T-helper 1 cell treated with Interleukin-12 subunit alpha and Interleukin-12 subunit beta and Interleukin-4 antibody, amounts not matched to agents 30 ng/mL and 1 ng/mL, for 36 hours (primary cell): ENCODE results near the gene GLOD5. TPM values are rescaled to one million over a fixed set of nuclear protein-coding genes. Genes with fewer than 3 reads are reported as not detected.

ENCODE experiments used
- intact Hi-C: fragments of 100-400 bp; cut with micrococcal nuclease; formaldehyde crosslinking; loops from one replicate; pipeline ENCODE4 v1.15.1; 2024
- total RNA-seq: library from RNA; stranded (reverse); gene quantifications from 2 replicates; pipeline ENCODE4 v1.2.3, GENCODE V29; 2022

The GLOD5 gene
- not detected in 2 replicates for total RNA-seq

DNA sequence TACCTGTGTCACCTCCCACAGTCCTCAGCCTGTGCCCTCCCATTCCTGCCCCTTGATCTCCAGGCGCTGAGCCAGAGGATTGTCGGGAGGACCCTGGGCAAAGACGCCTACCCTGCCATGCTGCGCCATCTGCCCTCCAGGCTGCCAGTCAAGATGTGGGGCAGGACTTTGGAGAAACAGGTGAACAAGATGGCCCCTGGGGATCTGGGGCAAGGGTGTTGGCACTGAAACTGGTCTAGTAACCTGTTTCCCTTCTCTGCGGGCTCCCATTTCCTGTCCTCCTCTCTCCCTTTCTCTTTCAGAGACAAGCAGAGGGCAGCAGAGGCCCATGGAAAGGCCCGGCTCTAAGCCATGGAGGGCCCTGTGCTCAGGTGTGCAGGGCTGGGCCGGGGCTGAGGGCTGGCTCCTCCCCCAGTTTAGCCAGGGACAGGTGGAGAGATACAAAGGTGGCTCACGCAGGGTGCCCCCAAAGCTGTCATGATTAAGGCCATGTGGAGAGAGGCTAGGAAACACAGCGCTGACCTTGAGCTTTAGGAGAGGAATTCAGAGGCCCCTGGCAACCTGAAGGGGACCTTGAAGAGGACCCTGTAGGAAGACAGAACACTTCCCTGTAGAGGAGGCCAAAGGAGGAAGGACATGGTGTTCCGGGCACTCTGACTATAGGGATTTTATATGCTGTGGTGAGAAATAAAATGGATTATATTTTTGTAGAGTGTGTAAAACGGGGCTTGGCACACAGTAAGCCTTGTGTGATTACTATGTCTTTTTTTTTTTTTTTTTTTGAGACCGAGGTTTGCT is at the start of gene GLOD5:
GLOD5 (plus strand) TSS at position 74 of the 798 bp plus-strand sequence; CDS start at position 118, 44 bp downstream.
- intact Hi-C loops = loop anchor here (5.0 kb wide), 1 partner anchor 185 kb away; no protein-coding TSS in a partner anchor

DNA sequence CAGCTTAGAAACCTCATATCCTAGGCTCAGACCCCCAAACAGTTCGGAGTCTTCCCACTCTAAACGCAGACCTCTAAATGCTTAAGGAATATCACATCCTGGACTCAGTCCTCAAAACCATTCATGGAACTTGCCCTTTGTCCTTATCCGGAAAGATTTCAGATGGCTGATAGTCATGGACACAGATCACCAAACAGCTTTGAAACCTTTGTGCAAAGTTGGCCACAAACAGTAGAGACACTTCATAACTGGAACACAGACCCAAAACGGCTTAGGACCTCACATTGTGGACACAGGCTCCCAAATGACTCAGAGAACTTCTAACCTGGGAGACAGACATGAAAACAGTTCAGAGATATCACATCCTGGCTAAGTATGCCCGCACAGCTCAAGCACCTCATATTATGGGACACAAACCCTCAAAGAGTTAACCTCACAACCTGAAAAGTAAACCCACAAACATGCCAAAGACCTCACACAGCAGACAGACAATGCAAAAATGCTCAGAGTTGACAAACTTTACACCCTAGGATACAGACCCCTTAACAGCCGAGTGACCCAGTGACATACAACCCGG is 49.5 kb upstream of the GLOD5 start:
- intact Hi-C loops = loop anchor here (2.0 to 10.0 kb wide), 6 partner anchors 29 to 1875 kb away; partner anchors contain the start of genes FOXP3, PPP1R3F, RP2 and SLC35A2

DNA sequence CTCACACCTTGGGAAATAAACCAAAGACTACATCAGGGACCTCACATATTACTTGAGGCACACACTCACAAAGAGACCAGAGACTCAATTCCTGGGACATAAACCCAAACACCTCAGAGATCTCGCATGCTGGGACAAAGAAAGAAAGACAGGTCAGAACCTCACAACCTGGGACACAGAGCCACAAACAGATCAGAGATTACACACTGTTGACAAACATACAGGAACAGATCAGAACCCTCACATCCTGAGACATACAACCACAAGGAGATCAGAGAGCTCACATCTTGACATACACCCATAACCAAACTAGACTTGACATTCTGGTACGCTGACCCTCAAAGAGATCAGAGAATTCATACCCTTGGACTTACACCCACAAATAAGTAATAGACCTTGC is 47.7 kb upstream of the GLOD5 start:
- intact Hi-C loops = loop anchor here (1.0 to 10.0 kb wide), 10 partner anchors 7 to 1877 kb away; partner anchors contain the start of genes FOXP3, HDAC6, PPP1R3F and RP2

DNA sequence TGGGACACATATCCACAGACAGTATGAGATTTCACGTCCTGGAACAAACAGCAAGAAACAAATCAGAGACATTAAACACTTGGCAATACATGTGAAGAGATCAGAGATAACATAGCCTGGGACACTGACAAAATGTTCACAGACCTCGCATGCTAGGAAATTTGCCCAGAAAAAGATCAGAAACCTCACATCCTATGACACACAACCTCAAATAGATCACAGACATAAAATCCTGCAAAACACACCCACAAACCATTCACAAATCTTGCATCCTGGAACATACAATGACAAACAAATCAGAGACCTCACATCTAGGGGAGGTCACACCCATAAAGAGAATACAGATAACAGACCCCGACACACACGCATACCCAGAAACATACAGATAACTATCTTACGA is 47.0 kb upstream of the GLOD5 start:
- intact Hi-C loops = loop anchor here (1.0 to 10.0 kb wide), 4 partner anchors 38 to 1877 kb away; partner anchors contain the start of genes FOXP3, HDAC6, PPP1R3F and RP2

DNA sequence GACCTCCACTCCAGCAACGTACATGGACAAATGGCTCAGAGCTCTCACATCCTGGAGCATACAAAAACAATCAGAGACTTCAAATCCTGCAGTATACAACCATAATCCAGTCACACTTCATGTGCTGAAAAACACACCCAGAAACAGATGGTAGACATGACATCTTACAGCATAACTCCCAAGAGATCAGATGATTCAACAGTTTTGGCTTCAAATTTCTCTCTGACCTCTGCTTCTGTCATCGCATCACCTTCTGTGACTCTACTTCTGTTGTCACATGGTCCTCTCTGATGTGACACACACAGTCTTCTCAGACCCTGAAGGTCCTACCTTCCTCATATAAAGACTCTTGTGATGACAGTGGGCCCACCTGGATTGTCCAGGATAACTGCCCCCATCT is 46.5 kb upstream of the GLOD5 start:
- intact Hi-C loops = loop anchor here (10.0 kb wide), 1 partner anchor 550 kb away; the partner anchor contains the start of genes FOXP3 and PPP1R3F

DNA sequence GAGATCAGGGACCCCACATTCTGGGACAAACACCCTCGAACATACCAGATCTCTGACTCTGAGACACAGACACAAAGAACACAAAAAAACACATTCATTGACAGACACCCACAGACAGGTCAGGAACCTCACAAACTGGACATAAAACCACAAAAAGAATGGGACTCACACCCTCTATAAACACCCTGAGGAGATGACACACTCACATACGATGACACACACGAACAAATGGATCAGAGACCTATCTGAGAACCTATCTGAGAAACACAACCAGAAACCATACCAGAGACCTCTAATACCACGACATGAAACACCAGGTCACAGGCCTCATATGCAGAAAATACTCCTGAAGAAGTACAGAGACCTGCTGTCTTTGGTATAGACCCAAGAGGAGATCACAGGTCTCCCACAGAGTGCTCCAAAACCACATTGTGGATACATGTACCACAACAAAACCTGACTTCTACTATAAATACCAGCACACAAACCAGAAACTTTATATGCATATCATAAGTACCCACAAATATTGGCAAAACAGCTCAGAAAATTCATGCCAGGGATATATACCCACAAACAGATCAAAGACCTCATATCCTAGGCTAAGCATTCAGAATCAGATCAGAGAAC is 45.6 kb upstream of the GLOD5 start:
- intact Hi-C loops = loop anchor here (10.0 kb wide), 1 partner anchor 549 kb away; the partner anchor contains the start of genes FOXP3 and PPP1R3F

DNA sequence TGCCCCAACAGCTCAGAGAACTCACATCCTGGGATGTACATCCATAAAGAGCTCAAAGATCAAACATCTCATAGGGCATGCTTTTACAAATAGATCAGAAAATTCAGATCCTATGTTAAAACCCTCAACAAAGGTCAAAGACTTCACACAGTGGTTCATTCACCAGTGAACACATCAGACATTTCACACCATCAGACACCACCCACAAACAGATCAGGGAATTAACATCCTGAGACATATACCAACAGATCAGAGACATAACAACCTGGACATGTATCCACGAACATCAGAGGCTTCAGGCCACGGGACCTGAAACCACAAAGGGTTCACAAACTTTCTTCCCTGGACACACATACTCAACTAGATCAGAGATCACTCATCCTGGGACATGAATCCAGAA is 41.6 kb upstream of the GLOD5 start:
- intact Hi-C loops = loop anchor here (10.0 kb wide), 1 partner anchor 545 kb away; the partner anchor contains the start of genes FOXP3 and PPP1R3F

DNA sequence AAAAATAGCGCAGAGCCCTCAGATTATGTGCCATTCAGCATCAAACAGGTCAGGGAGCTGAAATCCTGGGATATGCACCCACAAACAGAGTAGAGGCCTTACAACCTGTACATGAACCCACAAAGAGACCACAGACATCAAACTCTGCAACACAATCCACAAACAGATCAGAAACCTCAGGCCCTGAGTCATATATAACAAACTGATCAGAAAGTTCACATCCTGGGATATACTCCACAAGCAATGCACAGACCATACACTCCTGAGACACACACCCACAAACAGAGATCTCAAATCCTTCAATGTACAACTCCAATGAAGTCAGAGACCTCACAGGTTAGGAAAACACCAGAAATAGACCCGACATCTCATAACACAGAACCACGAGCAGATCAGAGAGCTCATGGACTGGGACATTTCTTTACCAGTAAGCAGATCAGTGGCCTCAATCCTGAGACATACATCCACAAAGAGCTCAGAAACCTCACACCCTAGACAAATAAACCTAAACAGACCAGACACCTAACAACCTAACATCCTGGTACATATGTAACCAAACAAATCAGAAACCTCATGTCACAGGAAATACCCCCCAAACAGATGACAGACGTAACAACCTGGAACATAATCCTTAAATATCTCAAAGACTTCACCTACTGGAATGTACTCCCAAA is 40.8 kb upstream of the GLOD5 start:
- intact Hi-C loops = loop anchor here (1.0 kb wide), 1 partner anchor 7 kb away; no protein-coding TSS in a partner anchor

DNA sequence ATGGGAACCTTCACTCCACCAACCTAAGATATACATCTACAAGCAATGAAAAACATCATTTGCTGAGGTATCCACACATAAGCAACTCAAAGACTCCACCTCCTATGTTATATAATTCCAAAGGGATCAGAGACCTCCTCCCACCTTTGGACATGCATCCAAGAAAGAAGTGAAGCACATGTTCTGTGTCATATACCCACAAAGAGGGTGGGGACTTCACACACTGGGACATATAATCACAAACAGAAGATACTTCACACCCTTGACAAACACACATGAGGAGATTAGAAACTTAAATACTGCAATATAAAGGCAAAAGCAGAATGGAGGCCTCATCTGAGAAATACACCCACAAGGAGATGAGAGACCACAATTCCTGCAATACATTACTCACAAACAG is 39.6 kb upstream of the GLOD5 start:
- intact Hi-C loops = loop anchor here (1.0 kb wide), 1 partner anchor 9 kb away; no protein-coding TSS in a partner anchor

DNA sequence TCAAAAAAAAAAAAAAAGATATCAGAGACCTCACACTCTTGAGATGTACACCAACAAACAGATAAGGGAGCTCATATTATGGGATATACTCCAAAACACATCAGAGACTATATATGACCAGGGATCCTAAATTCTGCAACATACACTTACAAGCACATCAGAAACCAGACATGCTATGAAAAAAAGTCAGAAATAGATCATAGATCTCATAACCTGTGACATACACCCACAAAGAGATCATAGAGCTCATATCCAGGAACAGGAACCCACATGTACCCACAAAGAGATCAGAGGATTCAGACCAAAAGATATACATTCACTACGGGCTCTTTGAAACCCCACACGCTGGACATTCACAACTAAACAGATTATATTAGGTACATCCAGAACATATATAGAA is 35.0 kb upstream of the GLOD5 start:
- intact Hi-C loops = no loop called here

DNA sequence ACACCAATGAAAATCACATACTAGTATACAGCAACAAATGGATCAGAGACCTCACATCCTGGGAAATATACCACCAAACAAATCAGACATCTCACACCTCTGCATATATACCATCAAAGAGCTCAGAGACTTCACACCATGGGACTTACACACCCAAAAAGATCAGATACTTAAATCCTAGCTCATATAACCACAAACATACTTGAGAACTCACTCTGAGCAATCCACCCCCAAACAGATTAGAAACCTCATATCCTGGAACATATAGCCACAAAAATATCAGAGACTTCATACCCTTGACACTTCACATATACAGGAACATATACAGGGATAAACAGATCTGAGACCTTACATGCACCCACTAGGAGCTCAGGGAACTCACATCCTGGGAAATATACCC is 32.9 kb upstream of the GLOD5 start:
- intact Hi-C loops = no loop called here

DNA sequence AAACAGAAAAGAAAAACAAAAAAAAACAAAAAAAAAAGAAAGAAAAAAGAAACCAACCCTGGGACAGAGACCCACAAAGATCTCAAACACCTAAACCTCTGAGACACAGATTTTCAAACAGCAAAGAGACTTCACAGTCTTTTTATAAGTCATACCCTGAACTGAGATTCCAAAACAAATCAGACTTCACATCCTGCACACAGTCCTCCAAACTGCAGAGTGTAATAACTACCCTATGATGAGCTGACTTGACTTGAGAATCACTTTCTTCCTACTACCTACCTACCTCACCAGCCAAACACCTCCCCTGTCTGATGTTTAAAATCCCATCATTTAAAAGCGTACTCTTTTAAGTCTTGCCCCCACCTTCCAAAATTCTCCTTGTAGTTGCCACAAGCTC is 25.2 kb upstream of the GLOD5 start:
- intact Hi-C loops = loop anchor here (2.0 to 5.0 kb wide), 4 partner anchors 154 to 664 kb away; partner anchors contain the start of genes FTSJ1 and ZNF630

DNA sequence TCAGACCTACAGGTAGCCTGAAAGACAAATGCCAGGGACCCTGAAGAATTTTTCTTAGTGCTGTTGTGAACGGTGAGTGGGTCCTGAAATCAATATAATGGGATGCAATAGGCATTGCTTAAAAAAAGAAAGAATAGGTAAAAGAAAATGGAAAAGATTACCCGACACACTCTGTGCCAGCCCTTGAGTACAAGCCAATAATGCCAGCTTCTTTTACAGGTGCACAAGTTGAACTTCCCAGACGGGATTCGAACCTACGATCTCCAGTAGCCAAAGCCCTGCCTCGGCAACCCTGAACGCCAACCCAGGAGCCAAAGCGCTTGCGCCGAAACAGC is 24.7 kb upstream of the GLOD5 start:
- intact Hi-C loops = loop anchor here (1.0 to 5.0 kb wide), 17 partner anchors 14 to 665 kb away; partner anchors contain the start of genes FTSJ1, GRIPAP1, HDAC6 and PIM2

DNA sequence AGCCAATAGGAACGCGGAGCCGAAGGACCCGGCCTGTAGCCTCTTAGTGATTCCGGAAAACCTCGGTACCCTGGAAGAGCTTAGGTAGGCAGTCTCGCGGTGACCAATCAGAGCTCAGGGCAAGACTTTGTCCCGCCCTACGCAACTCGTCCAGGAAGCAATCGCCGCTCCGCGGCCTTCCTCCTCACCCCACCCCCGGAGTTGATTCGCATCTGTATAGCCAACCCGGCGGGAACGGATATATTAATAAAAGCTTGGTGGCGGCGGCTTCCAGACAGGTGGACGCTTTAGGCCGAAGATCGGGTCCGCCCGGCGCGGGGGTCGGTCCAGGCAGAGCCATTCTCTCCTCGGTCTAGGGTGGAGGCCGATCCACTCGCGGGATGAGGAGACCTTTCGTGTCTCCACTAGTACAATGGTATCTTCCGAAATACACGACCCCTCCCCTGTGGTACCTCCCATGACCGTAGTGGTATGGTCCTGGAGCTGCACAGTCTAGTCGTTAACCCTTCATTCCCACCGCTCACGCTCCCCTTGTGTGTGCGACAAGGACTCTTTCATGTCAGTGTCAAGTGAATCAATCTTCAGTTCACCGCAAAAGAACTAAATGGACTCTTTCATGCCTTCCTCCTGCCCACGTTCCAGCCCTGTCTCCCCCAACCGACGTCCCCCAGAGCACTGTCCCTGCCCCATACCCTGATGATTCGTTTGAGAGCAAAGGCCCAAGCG is 24.2 kb upstream of the GLOD5 start:
- intact Hi-C loops = loop anchor here (1.0 to 5.0 kb wide), 17 partner anchors 14 to 665 kb away; partner anchors contain the start of genes FTSJ1, GRIPAP1, HDAC6 and PIM2

DNA sequence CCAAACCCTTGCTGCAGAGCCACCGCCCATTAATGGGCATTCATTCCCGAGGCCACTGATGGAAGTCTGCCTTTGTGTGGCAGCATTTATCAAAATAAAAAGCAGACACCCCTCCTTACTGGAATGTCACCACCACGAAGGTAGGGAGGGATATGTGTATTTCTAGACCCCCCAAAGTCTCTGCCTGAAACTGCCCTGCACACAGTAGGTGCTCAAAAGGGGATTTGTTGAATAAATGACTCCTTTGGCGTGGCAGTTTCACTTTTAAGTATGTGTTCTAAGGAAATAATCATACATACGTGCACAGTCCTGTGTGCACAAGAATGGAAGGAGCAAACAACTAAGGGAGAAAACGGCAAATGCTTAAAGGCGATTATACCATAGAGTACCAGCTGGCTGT is 23.6 kb upstream of the GLOD5 start:
- intact Hi-C loops = loop anchor here (1.0 to 5.0 kb wide), 17 partner anchors 13 to 666 kb away; partner anchors contain the start of genes FTSJ1, GRIPAP1, HDAC6 and PIM2

DNA sequence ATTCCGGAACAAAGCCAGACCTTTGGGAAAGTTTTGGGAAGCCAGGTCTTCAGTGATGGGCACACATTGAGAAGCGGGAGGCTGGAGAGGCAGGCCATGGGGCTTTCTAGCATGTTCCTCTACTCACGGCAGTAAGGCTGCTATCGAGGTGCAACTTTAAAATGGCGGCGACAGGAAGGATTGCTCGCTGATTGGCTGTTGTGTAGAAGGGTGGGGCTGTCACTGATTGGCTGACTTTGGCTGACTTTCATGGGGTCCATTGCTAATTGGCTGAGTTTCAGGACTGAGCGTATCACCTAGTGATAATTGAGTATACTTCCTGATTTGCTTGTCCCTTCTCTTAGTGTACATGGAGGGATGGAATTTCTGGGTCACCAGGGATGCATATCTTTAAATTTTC is 19.7 kb upstream of the GLOD5 start:
- intact Hi-C loops = no loop called here

DNA sequence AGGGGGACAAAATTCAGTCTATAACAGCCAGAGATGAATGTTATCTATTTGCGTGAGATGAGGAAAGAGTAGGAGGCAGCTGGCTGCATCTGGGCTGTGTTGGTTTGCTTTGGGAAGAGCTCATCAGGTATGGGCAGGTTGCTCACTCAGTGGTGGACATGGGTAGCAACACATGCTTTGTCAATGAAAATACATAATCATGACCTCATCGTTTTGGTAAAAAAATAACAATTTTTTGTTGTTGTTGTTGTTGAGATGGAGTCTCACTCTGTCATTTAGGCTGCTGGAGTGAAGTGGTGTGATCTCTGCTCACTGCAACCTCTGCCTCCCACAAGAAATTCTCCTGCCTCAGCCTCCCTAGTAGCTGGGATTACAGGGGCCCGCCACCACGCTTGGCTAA is 16.3 kb upstream of the GLOD5 start:
- intact Hi-C loops = no loop called here

DNA sequence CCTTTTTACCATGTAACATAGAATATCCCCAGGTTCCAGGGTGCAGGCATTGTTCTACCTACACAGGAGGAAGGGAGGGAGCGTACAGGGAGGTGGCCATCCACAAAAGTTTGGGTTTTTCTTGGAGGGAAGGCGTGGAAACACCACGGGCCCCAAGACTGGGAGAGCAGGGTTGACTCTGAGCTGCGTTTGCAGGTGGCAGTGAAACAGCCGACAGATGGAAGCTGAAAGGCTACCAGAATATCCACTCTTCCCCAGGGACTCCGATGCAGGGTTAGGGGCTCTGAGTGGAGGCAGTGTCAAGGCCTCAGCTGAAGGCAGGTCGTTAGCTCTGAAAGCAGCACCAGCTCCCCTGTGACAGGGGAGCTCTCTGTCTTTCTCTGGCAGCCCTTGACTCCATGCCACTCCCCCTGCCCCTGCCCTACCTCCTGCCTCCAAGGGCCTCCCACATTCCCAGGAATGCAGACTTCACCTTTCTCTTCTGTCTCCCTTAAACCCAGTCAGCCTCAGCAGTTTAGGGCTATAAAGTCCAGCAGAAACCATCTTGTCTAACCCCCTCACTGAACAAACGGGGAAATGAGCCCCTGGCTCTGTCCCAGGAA is 14.0 kb upstream of the GLOD5 start:
- intact Hi-C loops = no loop called here

DNA sequence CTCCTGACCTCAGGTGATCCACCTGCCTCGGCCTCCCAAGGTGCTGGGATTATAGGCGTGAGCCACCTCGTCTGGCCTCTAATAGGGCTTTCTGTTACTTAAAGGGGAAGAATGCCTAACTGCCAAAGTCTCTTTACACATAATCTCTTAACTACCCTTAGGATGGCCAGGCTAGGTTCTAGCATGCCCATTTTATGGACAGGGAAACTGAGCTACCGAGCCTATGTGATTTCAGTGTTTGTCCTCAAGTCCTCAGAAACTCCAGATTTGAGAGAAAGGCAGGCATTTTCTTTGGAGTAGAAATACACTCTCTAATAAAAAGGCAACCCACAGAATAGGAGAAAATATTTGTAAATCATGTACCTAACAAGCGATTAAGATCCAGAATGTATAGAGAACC is 12.4 kb upstream of the GLOD5 start:
- intact Hi-C loops = no loop called here

DNA sequence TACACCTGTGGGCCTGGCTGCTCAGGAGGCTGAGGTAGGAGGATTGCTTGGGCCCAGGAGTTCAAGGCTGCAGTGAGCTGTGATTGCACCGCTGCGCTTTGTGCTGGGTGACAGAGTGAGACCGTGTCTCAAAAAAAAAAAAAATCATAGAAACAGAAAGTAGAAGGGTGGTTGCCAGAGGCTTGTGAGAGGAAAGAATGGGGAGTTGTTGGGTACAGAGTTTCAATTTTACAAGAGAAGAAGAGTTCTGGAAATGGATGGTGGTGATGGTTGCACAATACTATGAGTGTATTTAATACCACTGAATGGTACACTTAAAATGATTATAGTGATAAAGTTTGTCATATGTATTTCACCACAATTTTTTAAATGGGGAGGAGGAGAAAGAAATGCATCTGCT is 10.2 kb upstream of the GLOD5 start:
- intact Hi-C loops = loop anchor here (1.0 to 5.0 kb wide), 3 partner anchors 14 to 75 kb away; no protein-coding TSS in a partner anchor
